ENCODE data around the gene PRIM2. TPM values are rescaled to one million over a fixed set of nuclear protein-coding genes. Genes with fewer than 3 reads are reported as not detected.
"Not testable (repeated sequence)": the region's sequence is repeated elsewhere in the genome, so short reads cannot be mapped to it uniquely, and the experiment has no call there.

The PRIM2 gene
- total RNA-seq, 2 donors from 2014 or later, result 5.3 to 5.4 TPM

DNA sequence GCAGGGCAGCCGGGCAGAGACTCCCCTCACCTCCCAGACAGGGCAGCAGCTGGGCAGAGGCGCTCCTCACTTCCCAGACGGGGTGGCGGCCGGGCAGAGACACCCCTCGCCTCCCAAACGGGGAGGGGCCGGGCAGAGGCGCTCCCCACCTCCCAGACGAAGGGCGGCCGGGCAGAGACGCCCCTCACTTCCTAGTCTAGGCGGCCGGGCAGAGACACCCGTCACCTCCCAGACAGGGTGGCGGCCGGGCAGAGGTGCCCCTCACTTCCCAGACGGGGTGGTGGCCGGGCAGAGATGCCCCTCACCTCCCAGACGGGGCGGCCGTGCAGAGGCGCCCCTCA lies 6.6 kb upstream of the PRIM2 start:
- 60% methylated on average over 3 of the region's 24 CpGs; no CpG with 5 or more reads in 1 of the 2 donors for WGBS, 2 donors
- intact Hi-C loops (cut with DNase I), result loop anchor here (5.0 kb wide), 1 partner anchor 403 kb away; no protein-coding TSS in a partner anchor
- TF ChIP-seq, protein P1, sequence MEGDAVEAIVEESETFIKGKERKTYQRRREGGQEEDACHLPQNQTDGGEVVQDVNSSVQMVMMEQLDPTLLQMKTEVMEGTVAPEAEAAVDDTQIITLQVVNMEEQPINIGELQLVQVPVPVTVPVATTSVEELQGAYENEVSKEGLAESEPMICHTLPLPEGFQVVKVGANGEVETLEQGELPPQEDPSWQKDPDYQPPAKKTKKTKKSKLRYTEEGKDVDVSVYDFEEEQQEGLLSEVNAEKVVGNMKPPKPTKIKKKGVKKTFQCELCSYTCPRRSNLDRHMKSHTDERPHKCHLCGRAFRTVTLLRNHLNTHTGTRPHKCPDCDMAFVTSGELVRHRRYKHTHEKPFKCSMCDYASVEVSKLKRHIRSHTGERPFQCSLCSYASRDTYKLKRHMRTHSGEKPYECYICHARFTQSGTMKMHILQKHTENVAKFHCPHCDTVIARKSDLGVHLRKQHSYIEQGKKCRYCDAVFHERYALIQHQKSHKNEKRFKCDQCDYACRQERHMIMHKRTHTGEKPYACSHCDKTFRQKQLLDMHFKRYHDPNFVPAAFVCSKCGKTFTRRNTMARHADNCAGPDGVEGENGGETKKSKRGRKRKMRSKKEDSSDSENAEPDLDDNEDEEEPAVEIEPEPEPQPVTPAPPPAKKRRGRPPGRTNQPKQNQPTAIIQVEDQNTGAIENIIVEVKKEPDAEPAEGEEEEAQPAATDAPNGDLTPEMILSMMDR (IDR thresholded peaks at IDR 0.05), result no peak
- no peak for TF ChIP-seq POLR2A (IDR thresholded peaks at IDR 0.05)
- Histone ChIP-seq H3K27ac (no peak overlapping the region), H3K4me1 (peaks cover 2% of the 10 kb centered on the region), H3K4me3 (no peak overlapping the region), H3K27me3 (no peaks in the 10 kb centered on the region), H3K9me3 (no peaks in the 10 kb centered on the region), H3K36me3 (replicated peaks in 1 of 2; ENCODE audit: insufficient read depth in 1 of 2, low read depth in 2 of 2) (no peaks in the 10 kb centered on the region)
- DNase-seq (no peak), ATAC-seq (no peak)

DNA sequence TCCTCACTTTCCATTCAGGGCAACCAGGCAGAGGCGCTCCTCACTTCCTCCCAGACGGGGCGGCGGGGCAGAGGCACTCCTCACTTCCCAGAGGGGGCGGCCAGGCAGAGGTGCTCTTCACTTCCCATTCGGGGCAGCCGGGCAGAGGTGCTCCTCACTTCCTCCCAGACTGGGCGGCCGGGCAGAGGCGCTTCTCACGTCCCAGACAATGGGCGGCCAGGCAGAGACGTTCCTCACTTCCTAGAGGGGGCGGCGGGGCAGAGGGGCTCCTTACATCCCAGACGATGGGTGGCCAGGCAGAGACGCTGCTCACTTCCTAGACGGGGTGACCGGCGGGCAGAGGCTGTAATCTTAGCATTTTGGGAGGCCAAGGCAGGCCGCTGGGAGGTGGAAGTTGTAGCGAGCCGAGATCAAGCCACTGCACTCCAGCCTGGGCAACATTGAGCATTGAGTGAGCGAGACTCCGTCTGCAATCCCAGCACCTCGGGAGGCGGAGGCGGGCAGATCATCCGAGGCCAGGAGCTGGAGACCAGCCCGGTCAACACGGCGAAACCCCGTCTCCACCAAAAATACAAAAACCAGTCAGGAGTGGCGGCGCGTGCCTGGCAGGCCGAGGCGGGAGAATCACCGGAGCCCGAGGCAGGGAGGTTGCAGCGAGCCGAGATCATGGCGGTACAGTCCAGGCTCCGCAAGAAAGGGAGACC lies 6.0 kb upstream of the PRIM2 start:
- not testable (repeated sequence) for DNase-seq; ATAC-seq; H3K9me3 ChIP-seq; H3K27me3 ChIP-seq; H3K27ac ChIP-seq; H3K36me3 ChIP-seq (replicated peaks in 1 of 2; ENCODE audit: insufficient read depth in 1 of 2, low read depth in 2 of 2); H3K4me1 ChIP-seq; H3K4me3 ChIP-seq
- WGBS, 2 donors, result 88 to 93% methylated on average over 24 to 44 of the region's 44 CpGs
- intact Hi-C loops (cut with DNase I), result loop anchor here (5.0 kb wide), 1 partner anchor 404 kb away; no protein-coding TSS in a partner anchor

DNA sequence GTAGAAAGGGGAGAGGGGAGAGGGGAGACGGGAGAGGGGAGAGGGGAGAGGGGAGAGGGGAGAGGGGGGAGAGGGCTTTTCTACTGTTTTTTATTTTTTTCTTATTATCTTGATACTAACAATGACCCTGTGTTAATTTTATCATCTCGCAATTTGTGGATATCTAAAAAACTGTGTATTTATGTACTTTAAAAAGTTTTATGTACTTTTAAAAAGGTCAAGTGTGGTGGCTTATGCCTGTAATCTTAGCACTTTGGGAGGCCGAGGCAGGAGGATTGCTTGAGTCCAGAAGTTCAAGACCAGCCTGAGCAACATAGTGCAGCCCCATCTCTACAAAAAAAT lies 5.5 kb upstream of the PRIM2 start:
- intact Hi-C loops (cut with DNase I), result loop anchor here (5.0 kb wide), 1 partner anchor 405 kb away; no protein-coding TSS in a partner anchor
- WGBS, 2 donors, result 54 to 66% methylated on average over 3 of the region's 3 CpGs
- no peak for DNase-seq

DNA sequence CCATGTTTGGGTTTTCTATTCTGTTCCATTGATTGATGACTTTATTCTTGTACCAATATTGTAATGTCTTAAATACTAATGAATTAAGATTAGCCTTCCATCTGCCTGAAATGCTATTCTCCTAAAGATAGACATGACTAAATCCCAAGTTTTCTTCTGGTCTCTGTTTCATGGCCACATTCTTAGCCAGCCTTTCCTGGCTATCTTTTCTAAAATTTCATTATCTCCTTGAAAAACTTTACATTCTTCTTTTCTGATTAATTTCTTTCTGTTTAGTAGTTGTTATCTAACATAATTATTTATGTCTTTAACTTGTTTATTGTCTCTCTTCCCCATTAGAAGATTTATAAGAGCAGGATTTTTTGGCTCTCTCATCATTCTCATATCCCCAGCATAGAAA lies 4.4 kb upstream of the PRIM2 start:
- no peaks in the 10 kb centered on the region for H3K27me3 ChIP-seq
- H3K4me3 ChIP-seq, result no peak overlapping the region
- peaks cover 2% of the 10 kb centered on the region for H3K4me1 ChIP-seq
- DNase-seq (no peak), ATAC-seq (no peak)
- no peaks in the 10 kb centered on the region for H3K9me3 ChIP-seq
- TF ChIP-seq, protein P1 (IDR thresholded peaks at IDR 0.05), result no peak
- no peak for TF ChIP-seq POLR2A (IDR thresholded peaks at IDR 0.05)
- intact Hi-C loops (cut with DNase I), result loop anchor here (5.0 kb wide), 1 partner anchor 406 kb away; no protein-coding TSS in a partner anchor
- no peak overlapping the region for H3K27ac ChIP-seq
- no peaks in the 10 kb centered on the region for H3K36me3 ChIP-seq (replicated peaks in 1 of 2; ENCODE audit: insufficient read depth in 1 of 2, low read depth in 2 of 2)

More for the DNA sequence above, 5.5 kb upstream of the PRIM2 start:
- no peak for ATAC-seq
- Histone ChIP-seq H3K36me3 (replicated peaks in 1 of 2; ENCODE audit: insufficient read depth in 1 of 2, low read depth in 2 of 2) (no peaks in the 10 kb centered on the region), H3K27me3 (no peaks in the 10 kb centered on the region), H3K9me3 (no peaks in the 10 kb centered on the region), H3K27ac (no peak overlapping the region), H3K4me1 (no peaks in the 10 kb centered on the region), H3K4me3 (no peak overlapping the region)
- TF ChIP-seq POLR2A (IDR thresholded peaks at IDR 0.05), result no peak
- TF ChIP-seq, protein P1 (IDR thresholded peaks at IDR 0.05), result no peak

DNA sequence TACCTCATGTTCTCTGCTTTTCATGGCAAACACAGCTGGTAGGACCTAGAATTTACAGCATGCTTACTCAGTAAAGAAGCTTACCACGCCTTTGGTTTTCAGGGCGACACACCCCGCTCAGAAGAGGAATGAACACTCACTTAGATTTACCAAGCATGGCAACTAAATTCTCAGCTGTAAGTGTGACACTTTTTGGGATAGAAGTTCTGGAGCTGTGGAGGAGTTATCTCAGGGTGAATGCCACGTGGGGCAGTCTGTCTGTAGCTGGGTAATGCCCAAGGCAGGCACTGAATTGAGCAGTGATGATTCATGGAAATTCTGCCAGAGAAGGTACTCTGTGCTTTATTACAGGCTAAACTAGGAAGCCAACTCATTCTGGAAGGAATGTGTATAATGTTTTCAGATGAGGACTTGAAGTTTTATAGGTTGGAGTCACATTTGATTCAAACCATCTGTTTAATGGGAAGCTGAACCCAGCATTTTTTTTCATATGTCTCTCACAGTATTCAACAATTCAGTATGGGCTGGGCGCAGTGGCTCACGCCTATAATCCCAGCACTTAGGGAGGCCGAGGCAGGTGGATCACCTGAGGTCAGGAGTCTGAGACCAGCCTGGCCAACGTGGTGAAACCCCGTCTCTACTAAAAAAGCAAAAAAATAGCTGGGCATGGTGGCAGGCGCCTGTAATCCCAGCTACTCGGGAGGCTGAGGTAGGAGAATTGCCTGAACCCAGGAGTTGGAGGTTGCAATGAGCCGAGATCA lies 3.5 kb upstream of the PRIM2 start:
- no peak for DNase-seq
- TF ChIP-seq, protein P1 (IDR thresholded peaks at IDR 0.05), result no peak
- TF ChIP-seq POLR2A (IDR thresholded peaks at IDR 0.05), result no peak

More for the DNA sequence above, 3.5 kb upstream of the PRIM2 start:
- Histone ChIP-seq H3K4me3 (no peak overlapping the region), H3K36me3 (replicated peaks in 1 of 2; ENCODE audit: insufficient read depth in 1 of 2, low read depth in 2 of 2) (no peaks in the 10 kb centered on the region), H3K27me3 (no peaks in the 10 kb centered on the region), H3K27ac (no peak overlapping the region), H3K9me3 (no peaks in the 10 kb centered on the region), H3K4me1 (peaks cover 5% of the 10 kb centered on the region)
- WGBS, 2 donors, result 43 to 56% methylated on average over 11 to 12 of the region's 12 CpGs
- intact Hi-C loops (cut with DNase I), result loop anchor here (5.0 kb wide), 1 partner anchor 407 kb away; no protein-coding TSS in a partner anchor
- no peak for ATAC-seq
